ENCODE data around the gene STK17A.

Gene STK17A

DNA sequence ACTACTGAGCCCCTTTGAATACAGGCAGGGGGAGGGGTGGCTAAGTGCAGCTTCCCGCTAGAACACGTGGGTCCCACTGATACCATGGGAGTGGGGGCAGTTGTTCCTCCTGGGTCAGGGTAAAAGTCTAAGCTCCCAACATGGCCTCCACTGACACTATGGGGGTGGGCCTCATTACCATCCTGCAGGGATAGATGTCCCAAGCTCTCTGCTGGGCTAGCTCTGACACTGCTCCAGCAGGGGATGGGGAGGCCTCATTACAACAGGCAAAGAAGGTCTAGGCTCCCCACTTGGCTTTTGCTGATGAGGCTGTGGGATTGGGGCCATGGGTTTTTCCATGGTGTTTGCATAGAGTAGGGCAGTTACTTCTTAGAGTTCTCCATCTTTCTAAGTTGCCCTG is 51.5 kb downstream of the STK17A start:
- DNase-seq (ENCODE audit: low spot score): no peak

DNA sequence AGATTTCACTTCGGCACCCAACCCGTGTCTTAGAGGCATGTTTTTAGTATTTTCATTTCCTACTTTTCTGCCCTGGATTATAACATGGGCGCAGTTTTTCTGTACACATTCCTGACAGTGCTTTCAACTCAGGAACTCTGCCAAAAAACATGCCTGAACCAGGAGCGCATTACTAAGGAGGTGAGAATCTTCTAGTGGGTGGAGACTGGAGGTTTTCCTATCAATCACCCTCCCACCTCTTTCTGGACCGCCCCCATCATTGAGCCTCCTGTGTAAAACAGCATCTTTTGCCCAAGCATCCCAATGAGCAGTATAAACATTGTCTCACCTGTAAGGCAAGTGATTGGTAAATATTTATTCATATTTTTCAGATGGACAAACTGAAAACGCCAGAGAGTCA is 53.2 kb downstream of the STK17A start:
- no peak for DNase-seq (ENCODE audit: low spot score)

DNA sequence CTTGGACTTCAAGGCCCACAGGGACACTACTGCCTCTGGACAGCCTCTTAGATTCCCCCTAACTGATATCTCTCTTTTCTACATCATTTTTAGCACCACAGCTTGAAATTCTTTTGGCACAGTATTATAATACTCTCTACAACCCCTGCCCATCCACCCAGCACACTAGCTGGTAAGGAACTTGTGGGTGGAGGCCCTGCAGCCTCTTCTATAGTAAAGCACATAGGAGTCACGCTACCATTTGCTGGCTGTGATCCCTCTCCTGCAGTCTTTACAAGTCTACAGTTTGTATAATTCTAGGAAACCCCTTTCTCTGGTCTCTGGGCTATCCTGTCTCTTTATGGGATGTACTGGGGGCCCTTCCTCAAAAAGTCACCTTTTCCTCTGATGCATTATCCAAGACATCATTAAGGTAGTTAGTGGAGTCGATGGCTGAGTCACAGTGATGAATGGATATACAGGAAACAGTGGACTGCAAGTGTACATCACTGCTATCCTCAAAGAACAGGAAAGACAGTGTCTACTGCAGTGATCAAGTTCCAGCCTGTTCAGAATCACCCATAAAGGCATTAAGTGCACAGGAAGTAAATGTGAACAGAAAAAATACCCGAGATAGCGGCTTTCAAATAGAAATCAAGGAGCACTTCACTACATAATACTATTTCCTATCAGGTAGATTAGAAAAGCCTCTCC is 54.4 kb downstream of the STK17A start:
- no peak for DNase-seq (ENCODE audit: low spot score)

DNA sequence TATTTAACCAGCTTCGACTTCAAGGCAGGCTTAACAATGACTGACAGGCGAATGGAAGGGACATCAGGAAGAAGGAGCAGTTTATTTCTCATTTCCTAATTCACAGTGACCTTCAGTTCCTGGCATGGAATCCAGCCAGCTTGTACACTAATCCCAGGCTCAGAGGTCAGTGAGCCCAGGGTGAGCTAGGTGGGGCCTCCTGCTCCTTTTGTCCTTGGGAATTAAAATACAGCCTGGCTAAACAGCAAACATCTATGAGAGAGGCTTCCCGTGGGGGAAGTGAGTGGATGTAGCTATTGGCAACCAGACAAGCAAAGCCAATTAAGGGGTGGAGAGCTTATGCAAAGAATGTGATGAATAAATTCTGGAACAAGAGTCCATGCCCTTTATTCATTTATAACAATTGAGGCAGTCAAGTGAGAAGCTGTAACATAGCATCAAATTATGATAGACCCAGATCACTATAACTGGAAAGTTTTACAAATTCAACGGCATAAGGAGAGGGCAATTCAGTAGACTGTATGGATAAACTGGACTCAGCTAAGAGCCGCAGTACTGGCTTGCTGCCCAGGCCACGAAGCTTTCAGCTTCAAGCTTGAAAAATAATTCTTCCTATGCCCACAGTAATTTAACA is 57.1 kb downstream of the STK17A start:
- peak; percentile 8 for DNase-seq (ENCODE audit: low spot score)

DNA sequence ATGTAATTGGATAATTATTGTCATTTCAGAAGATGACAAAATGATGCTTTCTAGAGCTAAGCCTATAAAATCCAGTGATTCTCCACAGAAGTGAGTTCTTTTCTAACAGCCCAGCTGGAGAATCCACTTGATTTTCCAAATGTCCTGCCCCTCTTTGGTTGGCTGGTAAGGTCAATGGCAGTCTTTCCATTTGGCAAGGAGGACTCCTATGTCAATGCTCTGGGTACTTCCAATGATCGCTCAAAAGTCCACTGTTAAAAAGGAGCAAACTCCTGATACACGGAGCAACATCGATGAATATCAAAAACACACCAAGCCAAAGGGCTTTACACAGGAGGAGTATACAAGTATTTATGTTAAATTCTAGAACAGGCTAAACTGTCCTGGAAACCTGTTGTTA is 57.8 kb downstream of the STK17A start:
- no peak for DNase-seq (ENCODE audit: low spot score)

DNA sequence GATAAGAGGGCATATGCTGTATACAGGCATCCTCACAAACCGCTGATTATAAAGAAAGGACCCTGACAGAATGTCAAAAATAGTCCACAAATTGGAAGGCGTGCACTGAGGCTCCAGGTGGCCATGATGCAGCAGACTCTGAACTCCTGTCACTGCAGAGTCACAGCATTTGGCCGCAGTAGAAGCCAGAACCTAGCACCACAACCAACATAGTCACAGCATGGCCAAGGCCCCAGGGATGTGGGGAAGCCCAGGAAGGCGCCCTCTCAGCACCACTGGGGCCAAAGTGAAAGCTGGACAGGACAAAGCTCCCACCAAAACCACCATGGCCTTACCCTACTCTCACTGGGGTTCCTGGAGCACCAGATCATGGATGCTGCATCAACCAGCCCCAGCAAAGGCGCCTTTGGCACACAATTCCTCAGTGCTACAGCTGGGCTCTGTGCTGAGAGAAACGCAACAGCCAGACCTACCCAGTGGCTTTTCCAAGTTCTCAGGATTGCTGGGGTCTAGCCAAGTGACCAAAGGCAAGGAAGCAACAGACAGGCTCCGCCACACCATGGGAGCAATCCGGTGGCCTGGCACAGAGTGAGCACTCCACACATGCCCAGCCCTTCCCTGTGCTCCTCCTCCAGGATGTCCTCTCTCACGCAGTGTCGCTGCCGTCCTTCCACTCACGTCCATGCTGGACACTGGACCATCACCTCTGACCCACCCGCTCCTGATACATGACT is 60.2 kb downstream of the STK17A start:
- DNase-seq (ENCODE audit: low spot score): no peak

DNA sequence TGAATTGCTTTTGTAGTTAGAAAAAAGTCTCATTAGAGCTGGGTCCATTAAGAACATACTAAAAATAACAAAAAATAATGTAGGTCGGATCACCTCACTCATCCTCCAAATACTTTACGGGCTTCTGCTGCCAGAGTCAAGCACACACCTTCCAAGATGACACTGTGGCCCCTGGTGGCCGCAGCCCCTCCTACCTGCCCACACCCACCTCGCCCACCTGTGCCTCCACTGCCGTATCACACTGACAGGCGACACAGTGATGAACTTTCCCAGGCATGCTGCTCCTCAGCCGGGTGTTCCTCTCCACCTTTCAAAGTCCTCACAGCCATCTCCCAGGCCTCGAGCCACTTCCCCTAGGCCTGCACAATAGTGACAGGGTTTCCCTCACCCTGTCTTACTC is 60.9 kb downstream of the STK17A start:
- no peak for DNase-seq (ENCODE audit: low spot score)

DNA sequence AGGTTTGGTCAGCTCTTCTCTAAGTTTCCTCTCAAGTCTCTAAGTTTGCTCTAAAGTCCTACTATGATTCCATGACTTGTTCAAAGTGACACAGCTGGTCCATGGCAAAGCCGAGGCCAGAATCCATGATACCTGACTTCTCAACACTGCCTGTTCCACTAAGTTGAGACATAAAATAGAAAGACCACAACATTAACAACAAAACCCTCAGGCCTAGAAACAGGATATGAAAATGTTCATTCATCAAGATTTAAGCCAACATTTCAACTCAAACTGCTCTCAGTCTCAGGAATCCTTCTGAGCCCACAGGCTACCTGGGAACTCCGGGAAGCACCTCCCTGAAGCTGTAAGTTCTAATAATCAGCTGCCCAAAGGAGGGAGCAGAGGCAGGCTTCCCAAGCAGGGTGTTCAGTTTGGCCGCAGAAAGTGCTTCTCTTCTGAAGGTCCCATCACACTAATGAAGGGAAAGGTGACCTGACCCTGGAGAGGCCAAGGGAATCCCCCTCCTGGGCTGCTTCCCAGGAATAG is 62.9 kb downstream of the STK17A start:
- DNase-seq (ENCODE audit: low spot score): no peak

DNA sequence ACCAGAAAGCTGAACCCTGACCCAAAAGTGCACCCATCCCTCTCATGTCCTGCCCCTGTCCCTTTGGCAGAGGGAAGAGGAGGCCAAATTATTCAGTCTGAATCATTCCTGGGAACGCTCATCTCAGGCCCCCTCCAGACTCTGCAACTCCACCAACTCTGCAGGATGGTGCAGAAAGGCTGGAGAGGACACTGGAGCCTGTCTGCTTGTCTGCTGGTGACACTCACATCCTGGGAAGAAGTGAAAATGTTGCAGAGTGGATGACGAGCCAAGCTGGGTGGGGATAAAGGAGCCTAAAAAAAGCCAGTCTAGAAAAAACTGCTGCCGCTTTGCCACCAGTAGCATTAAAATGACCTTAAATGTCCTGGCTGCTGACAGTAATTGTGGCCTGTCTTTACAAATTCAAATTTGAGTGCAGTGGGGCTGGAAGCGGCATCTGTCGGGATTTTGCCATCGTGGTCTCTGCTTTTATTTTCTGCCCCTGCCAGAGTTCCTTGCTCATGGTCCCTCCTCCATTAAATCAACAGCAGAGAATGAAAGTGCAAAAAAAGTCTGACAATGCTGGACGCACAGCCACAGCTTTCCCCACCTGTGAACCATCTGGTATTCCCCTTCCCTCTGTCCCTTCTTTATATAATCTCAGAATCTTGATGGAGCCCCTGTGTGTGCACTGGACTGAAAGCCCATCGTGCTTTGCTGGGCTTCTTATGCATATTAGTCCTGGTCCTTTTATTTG is 63.9 kb downstream of the STK17A start:
- DNase-seq (ENCODE audit: low spot score): peak; percentile 30

DNA sequence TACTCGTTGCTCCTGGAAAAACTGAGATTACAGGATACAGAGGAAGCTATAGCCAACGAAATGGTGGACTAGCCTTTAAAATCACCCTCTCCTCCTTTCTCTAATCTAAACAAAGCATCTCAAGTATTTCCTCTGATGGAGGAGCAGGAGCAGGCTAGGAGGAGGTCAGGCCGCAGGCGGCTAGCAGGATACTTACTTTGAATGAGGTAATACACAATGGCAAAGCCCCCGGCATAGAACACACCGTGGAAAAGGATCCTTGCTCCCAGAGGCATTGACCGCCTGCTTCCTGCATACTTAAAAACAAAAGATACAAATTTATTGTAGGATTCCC is 64.4 kb downstream of the STK17A start:
- DNase-seq (ENCODE audit: low spot score): no peak

DNA sequence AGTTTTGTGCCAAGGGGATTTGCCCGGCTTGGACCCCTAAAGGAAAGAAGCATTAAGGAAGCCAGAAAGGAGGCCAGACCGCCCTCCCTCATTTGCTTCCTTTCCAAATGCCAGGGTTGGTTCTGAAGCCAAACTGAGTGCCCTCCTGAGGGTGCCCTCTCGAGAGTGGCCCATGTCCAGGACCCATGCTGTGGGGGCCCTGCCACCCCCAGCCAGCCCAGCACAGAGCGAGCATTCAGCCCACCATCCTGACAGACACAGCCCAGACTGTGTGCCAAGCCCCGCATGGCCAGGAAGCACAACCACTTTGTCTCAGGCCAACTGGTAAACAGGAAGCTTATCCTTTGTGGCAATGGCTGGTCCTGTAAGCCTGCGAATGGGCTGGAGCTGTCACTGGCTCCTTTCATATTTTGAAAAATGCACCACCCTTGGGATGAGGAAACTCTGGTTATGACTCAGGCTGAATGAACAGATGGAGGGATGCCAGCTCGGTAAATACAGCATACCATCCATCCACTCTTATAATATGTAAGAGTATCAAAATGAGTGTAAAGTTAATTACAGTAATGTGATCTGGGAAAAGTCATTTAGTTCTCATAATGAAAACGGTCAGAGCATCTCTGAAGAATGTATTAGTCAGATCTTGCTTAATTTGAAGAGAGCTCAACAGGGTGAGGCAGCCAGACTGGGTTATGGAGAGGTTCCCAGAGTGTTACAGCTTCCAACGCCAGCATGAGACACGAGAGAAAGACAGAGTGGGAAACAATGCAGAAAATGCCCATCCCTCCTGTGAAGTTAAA is 65.0 kb downstream of the STK17A start:
- DNase-seq (ENCODE audit: low spot score): peak; percentile 78

DNA sequence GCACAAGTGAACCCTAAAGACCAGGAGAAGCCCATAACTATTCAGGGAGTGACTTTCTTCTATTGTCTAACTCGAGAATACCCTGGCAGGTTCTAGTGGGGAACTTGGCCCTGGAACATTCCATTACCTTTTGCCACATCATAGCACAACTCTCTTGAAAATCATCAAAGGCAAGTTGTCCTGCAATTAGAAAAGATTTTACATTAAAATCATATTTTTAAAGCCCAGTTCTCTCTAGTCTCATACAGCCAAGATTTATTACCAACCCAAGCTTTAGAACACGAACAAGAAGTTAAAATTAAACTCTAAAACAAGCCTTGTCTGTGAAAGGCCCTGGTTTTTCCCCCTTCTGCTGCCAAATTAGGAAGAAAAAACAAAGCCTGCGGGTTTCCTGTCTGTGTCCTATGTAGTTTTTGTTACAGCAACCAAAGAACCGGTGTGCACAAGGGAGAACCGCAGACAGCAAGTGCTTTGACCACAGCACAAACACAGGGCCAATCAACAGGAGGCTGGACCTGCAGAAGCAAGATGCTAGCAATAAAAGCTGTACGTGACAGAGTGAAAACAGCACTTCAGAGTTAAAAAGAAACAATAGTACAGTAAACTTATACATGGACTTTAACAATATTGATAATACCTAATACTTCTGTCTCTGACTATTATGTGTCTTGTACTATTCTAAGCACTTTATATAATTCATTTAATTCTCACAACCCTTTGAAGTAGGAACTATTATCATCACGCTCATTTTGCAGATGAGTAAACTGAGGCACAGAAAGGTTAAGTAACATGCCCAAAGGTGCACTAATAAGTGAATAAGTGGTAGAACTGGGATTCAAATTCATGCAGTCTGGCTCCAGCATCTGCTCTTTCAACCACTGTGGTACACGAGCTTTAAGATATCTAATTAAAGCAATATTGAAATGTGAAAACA is 65.8 kb downstream of the STK17A start:
- peak; percentile 42 for DNase-seq (ENCODE audit: low spot score)

DNA sequence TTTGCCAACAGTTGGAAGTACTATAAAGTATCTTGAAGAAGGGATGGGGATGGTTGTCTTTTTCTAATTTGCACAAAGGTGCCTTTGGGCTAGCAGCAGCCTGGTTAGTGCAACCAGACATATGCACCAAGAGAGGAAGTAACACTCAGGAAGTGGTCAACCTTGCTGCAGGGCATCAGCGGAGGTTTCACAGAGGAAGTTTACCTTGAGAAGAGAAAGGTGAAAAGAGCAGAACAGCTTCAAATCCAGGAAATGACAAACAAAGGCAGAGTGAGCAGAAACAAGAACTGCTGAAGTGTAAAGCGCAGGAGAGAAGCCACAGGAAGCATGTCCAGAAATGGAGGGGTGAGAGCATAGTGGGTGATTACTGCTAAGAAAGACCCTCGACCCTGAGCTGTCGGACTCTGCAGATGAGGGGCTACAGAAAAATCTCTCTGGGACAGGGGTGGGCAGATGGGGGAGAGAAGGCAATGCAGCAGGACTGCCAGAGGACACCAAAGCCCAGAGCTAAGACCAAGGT is 66.9 kb downstream of the STK17A start:
- no peak for DNase-seq (ENCODE audit: low spot score)

DNA sequence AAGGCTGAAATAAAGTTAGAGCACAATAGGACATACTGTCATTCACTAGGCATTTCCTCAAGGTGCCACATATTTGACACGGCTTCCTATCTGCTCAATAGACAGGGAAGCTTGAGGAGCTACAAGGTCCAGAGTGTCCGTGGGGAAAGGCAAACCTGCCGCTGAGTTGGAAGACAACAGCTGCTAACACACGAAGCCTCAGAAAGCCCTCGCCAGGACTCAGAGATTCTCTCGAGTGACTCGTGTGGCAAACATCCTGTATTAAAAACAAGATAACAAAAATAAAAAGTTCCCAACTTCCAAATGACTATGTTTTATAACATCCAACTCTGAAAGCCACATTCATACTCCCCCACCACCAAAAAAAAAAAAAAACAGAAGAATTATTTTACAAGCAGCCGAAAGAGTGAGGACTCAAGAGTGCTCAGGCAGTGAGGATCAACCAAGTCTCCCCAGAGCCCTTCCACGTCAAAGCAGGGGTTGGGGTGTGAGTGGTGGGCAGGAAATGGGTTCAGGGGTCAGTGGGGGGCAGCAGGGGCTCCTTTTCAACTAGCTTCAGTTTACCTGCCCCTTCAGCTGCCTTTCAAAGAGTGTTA is 67.6 kb downstream of the STK17A start:
- DNase-seq (ENCODE audit: low spot score): no peak

DNA sequence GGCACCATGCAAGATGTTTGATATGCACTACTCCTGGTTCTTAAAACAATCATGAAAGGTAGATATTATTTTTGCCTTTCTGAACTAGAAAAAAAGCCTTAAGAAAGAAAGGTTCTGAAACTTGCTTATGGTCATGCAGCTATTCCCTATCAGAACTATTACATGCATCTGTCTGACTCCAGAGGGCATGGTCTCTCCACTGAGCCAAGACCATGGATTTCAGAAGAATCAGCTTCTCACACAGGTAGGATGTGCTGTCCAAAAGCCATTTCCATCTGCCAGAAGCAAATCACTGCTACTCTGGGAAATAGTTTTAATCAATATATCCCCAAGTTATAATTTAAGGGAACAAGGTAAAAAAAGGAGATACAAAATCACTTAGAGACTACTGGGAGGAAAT is 69.5 kb downstream of the STK17A start:
- DNase-seq (ENCODE audit: low spot score): no peak

DNA sequence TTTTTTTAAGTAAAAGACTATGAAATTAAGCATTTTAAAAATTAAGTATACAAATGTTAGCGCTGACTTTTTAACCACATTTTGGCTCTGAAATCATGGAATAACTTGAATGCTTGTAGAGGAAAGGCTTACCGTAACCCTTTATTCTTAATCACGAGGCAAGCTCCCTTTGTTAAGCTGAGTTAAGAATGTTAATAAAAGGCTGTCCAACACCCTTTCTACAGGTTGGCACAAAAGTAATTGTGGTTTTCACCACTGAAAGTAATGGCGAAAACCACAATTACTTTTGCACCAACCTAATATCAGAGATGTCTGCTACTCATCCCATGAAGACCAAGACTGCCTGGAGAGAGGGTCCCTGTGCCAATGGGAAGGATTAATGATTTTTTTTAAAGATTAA is 70.6 kb downstream of the STK17A start:
- DNase-seq (ENCODE audit: low spot score): no peak

DNA sequence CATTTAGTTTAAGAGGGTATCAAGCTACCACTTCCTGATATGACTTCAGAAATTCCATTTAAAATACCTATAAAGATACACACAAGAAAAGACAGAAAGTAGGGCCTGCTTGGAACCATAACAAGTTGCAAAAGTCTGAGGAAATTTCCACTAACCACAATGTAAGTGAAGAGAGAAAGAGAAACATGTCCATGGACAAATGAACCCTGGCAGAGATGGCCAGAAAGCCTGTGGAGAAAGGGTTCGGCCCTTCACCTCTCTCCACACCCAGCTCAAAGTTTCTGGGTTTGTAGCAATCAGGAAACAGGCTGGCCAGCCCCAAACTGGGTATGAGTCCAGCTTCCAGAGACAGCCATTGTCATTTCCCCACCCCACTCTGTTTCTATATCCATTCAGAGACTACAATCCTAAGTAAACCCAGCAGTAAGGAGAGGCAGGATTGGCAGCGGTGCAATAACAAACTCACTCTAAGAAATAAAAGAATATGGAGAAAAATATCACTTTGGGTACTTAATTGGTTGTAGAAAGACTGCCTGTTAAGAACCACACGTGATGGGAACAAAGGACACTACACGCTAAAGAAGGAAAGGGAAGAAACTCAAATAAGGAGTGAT is 71.1 kb downstream of the STK17A start:
- no peak for DNase-seq (ENCODE audit: low spot score)

DNA sequence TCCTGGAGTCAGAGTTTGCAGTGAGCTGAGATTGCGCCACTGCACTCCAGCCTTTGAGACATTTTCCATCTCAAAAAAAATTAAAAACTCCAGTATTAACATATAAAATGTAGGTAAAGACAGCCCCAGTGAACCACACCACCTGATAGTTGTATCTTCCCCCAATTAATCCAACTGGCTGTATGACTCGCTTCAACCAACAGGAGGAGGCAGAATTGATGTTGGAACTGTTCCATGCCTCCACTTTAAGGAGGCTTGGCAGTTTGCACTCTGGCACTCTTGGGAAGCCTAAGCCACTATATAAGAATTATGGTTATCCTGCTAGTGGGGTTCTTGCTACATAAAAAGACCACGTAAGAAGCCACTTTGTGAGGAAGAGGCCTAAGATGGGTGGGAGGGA is 72.7 kb downstream of the STK17A start:
- no peak for DNase-seq (ENCODE audit: low spot score)

DNA sequence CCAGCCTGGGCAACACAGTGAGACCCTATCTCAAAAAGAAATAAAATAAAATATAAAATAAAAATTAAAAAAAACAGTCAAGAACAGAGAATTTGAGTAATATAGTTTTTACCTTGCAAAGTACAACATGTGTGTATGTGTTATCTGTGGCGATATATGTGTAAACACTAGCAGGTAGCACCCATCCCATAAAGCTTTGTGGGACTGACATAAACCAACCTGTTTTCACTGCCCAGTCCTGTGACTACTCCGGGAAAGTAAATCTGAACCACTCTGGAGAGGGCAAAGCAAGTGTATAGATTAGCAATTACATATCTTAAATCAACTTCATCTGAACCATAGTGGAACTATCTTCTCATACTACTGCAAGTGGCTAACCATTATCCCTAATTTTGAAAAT is 74.1 kb downstream of the STK17A start:
- DNase-seq (ENCODE audit: low spot score): no peak

Data from putamen (tissue), 1 donor.